Testis (tissue), 2 donors: ENCODE measurements around the gene RAET1E.

Source experiments
- POLR2A ChIP-seq: fragments of 450-650 bp; IDR thresholded peaks from one replicate; pipeline ENCODE4 v1.6.1; 2017; ENCODE audit warnings: antibody characterized with exemption, mild to moderate bottlenecking, moderate library complexity
- TF ChIP-seq, protein P1 (sequence below), 3 experiments: fragments of 450-650 bp in 2 of 3; fragments of 200-600 bp in 1 of 3; sonication (generic) in 1 of 3; IDR thresholded peaks; one replicate each; pipeline ENCODE4 v1.5.1; 2016 to 2019; ENCODE audit warnings: antibody characterized with exemption in 3 of 3, mild to moderate bottlenecking in 2 of 3, moderate library complexity in 1 of 3

DNA sequence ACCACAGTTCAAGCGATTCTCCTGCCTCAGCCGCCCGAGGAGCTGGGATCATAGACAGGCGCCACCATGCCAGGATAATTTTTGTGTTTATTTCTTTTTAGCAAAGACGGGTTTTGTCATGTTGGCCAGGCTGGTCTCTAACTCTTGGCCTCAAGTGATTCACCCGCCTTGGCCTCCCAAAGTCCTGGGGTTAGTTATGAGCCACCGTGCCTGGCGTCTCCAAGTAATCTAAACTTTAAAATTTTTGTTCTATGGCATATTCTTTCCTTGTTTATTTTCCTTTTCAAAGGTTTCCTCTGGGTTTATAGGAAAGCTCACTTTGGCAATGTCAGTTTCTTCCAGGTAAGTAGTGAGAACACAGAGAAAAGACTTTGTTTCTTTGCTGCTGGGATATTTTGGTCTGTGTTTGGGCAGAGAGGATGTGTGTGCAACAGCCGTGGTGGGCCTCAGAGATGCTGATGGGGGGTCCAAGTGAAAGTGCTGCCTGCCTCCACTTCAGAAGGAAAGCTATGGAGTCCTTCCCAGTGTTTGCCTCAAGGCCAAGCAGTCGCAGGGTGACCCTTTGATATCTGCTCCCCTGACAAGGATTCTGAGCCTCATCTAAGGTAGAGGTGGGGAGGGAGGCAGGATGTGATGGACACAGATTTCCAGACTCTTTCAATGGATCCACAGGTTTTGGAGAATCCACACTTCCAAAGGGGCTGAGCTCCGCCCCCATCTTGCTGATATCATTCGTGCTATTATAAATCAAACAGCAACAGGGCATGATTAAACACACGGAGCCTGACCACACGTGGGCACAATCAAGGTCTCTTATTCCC is 36.1 kb downstream of the RAET1E start:
- TF ChIP-seq, protein P1, sequence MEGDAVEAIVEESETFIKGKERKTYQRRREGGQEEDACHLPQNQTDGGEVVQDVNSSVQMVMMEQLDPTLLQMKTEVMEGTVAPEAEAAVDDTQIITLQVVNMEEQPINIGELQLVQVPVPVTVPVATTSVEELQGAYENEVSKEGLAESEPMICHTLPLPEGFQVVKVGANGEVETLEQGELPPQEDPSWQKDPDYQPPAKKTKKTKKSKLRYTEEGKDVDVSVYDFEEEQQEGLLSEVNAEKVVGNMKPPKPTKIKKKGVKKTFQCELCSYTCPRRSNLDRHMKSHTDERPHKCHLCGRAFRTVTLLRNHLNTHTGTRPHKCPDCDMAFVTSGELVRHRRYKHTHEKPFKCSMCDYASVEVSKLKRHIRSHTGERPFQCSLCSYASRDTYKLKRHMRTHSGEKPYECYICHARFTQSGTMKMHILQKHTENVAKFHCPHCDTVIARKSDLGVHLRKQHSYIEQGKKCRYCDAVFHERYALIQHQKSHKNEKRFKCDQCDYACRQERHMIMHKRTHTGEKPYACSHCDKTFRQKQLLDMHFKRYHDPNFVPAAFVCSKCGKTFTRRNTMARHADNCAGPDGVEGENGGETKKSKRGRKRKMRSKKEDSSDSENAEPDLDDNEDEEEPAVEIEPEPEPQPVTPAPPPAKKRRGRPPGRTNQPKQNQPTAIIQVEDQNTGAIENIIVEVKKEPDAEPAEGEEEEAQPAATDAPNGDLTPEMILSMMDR (IDR thresholded peaks at IDR 0.05) = no peak
- TF ChIP-seq POLR2A = no peak
